ENCODE results near the gene ADAMTS17.

ADAMTS17 gene

GRCh38 chr15:100314809-100315400 is 26.9 kb downstream of the ADAMTS17 start:
- in situ Hi-C loops (cut with HindIII; ENCODE audit: low pct_ligation_motif_present, low pct_unique_long_range_greater_than_20kb, low sequenced_read_pairs): no loop called here
- DNase-seq: no peak

GRCh38 chr15:100311833-100312476 is 29.8 kb downstream of the ADAMTS17 start:
- in situ Hi-C loops (cut with HindIII; ENCODE audit: low pct_ligation_motif_present, low pct_unique_long_range_greater_than_20kb, low sequenced_read_pairs): no loop called here

GRCh38 chr15:100311154-100311625 is 30.6 kb downstream of the ADAMTS17 start:
- DNase-seq: no peak
- in situ Hi-C loops (cut with HindIII; ENCODE audit: low pct_ligation_motif_present, low pct_unique_long_range_greater_than_20kb, low sequenced_read_pairs): no loop called here

More at GRCh38 chr15:100311833-100312476, 29.8 kb downstream of the ADAMTS17 start:
- DNase-seq: no peak

GRCh38 chr15:100310513-100311153 is 31.1 kb downstream of the ADAMTS17 start:
- no peak for DNase-seq
- in situ Hi-C loops (cut with HindIII; ENCODE audit: low pct_ligation_motif_present, low pct_unique_long_range_greater_than_20kb, low sequenced_read_pairs): no loop called here

GRCh38 chr15:100310041-100310405 is 31.8 kb downstream of the ADAMTS17 start:
- in situ Hi-C loops (cut with HindIII; ENCODE audit: low pct_ligation_motif_present, low pct_unique_long_range_greater_than_20kb, low sequenced_read_pairs): no loop called here
- DNase-seq: no peak

- DNase-seq: no peak
- in situ Hi-C loops (cut with HindIII; ENCODE audit: low pct_ligation_motif_present, low pct_unique_long_range_greater_than_20kb, low sequenced_read_pairs): no loop called here
Observed at GRCh38 chr15:100309109-100310040, 32.4 kb downstream of the ADAMTS17 start.

GRCh38 chr15:100308608-100309007 is 33.2 kb downstream of the ADAMTS17 start:
- in situ Hi-C loops (cut with HindIII; ENCODE audit: low pct_ligation_motif_present, low pct_unique_long_range_greater_than_20kb, low sequenced_read_pairs): no loop called here
- DNase-seq: no peak

- in situ Hi-C loops (cut with HindIII; ENCODE audit: low pct_ligation_motif_present, low pct_unique_long_range_greater_than_20kb, low sequenced_read_pairs): no loop called here
- DNase-seq: no peak
Observed at GRCh38 chr15:100308213-100308600, 33.6 kb downstream of the ADAMTS17 start.

- in situ Hi-C loops (cut with HindIII; ENCODE audit: low pct_ligation_motif_present, low pct_unique_long_range_greater_than_20kb, low sequenced_read_pairs): no loop called here
- DNase-seq: no peak
Observed at GRCh38 chr15:100307241-100308212, 34.2 kb downstream of the ADAMTS17 start.

GRCh38 chr15:100306098-100306497 is 35.7 kb downstream of the ADAMTS17 start:
- no peak for DNase-seq
- in situ Hi-C loops (cut with HindIII; ENCODE audit: low pct_ligation_motif_present, low pct_unique_long_range_greater_than_20kb, low sequenced_read_pairs): no loop called here

- no peak for DNase-seq
- in situ Hi-C loops (cut with HindIII; ENCODE audit: low pct_ligation_motif_present, low pct_unique_long_range_greater_than_20kb, low sequenced_read_pairs): no loop called here
Observed at GRCh38 chr15:100301910-100302431, 39.8 kb downstream of the ADAMTS17 start.

GRCh38 chr15:100298257-100298656 is 43.5 kb downstream of the ADAMTS17 start:
- in situ Hi-C loops (cut with HindIII; ENCODE audit: low pct_ligation_motif_present, low pct_unique_long_range_greater_than_20kb, low sequenced_read_pairs): no loop called here
- DNase-seq: no peak

GRCh38 chr15:100297812-100298211 is 44.0 kb downstream of the ADAMTS17 start:
- in situ Hi-C loops (cut with HindIII; ENCODE audit: low pct_ligation_motif_present, low pct_unique_long_range_greater_than_20kb, low sequenced_read_pairs): no loop called here
- DNase-seq: no peak

GRCh38 chr15:100295939-100296565 is 45.7 kb downstream of the ADAMTS17 start:
- in situ Hi-C loops (cut with HindIII; ENCODE audit: low pct_ligation_motif_present, low pct_unique_long_range_greater_than_20kb, low sequenced_read_pairs): no loop called here
- DNase-seq: no peak

- no peak for DNase-seq
- in situ Hi-C loops (cut with HindIII; ENCODE audit: low pct_ligation_motif_present, low pct_unique_long_range_greater_than_20kb, low sequenced_read_pairs): no loop called here
Observed at GRCh38 chr15:100292010-100292409, 49.8 kb downstream of the ADAMTS17 start.

- no peak for DNase-seq
- in situ Hi-C loops (cut with HindIII; ENCODE audit: low pct_ligation_motif_present, low pct_unique_long_range_greater_than_20kb, low sequenced_read_pairs): no loop called here
Observed at GRCh38 chr15:100291106-100291505, 50.7 kb downstream of the ADAMTS17 start.

GRCh38 chr15:100285641-100286295 is 56.0 kb downstream of the ADAMTS17 start:
- in situ Hi-C loops (cut with HindIII; ENCODE audit: low pct_ligation_motif_present, low pct_unique_long_range_greater_than_20kb, low sequenced_read_pairs): no loop called here
- no peak for DNase-seq
